PC-9 (cell line): ENCODE measurements around the gene RNF11.

Experiments used
- CTCF ChIP-seq: fragments of 200-600 bp; sonication (generic); conservative IDR thresholded peaks from 2 replicates; pipeline ENCODE4 v1.6.1; 2017; ENCODE audit warnings: mixed run types, antibody characterized with exemption, mild to moderate bottlenecking, moderate library complexity
- EZH2 ChIP-seq: fragments of 200-600 bp; sonication (generic); IDR thresholded peaks from 2 replicates; pipeline ENCODE4 v1.8.0; 2017; ENCODE audit warnings: antibody characterized with exemption, low read depth

- no peak for TF ChIP-seq CTCF
- TF ChIP-seq EZH2: no peak
These were observed 16.3 kb downstream of the RNF11 start for GRCh38 chr1:51252366-51252765.
